Ovary (tissue), 9 donors: Measurements from ENCODE around the gene NCAPD2. TPM values are rescaled to one million over a fixed set of nuclear protein-coding genes. Genes with fewer than 3 reads are reported as not detected.
"Not testable (repeated sequence)": the region's sequence is repeated elsewhere in the genome, so short reads cannot be mapped to it uniquely, and the experiment has no call there.

Experiments used
- DNase-seq, 5 donors: peaks; one replicate each; pipeline ENCODE4 v3.0.0-alpha.2; 2019 to 2020
- H3K27ac ChIP-seq, 2 donors: fragments of 200-600 bp; one replicate each; pipeline versions ENCODE4 v1.5.1 to v1.8.0; 2019 to 2022
- H3K27me3 ChIP-seq: fragments of 200-600 bp; one replicate; pipeline ENCODE4 v1.8.0; 2022
- H3K36me3 ChIP-seq: fragments of 200-600 bp; sonication (generic); one replicate; pipeline ENCODE4 v1.5.1; 2019
- H3K4me1 ChIP-seq: one replicate; pipeline ENCODE4 v1.8.1; 2013; ENCODE audit warnings: mild to moderate bottlenecking, moderate library complexity; ENCODE audit not compliant: insufficient read depth
- H3K4me3 ChIP-seq: fragments of 200-600 bp; sonication (generic); one replicate; pipeline ENCODE4 v1.5.1; 2017
- H3K9me3 ChIP-seq, 2 donors: fragments of 200-600 bp in 1 of 2; sonication (generic) in 1 of 2; one replicate each; pipeline versions ENCODE4 v1.5.1 to v1.8.1; 2013 to 2019; ENCODE audit warnings: mild to moderate bottlenecking in 1 of 2, moderate library complexity in 1 of 2
- EP300 ChIP-seq: sonication (generic); formaldehyde crosslinking; IDR thresholded peaks from one replicate; pipeline ENCODE4 v1.6.1; 2017; ENCODE audit warnings: antibody characterized with exemption
- POLR2A ChIP-seq: fragments of 450-650 bp; IDR thresholded peaks from one replicate; pipeline ENCODE4 v1.6.1; 2017; ENCODE audit warnings: antibody characterized with exemption, mild to moderate bottlenecking, moderate library complexity
- WGBS, 3 donors: extraction: QIAGEN DNeasy Blood & Tissue Kit in 1 of 3; methylation state at CpG; one replicate each; pipeline versions ENCODE4 v1.1.5 to v1.1.7; 2013 to 2017; 5-methylcytosine and 5-hydroxymethylcytosine counted together
- intact Hi-C, 4 donors: fragments of 100-400 bp; cut with DNase I; formaldehyde crosslinking; loops; one replicate each; pipeline versions ENCODE4 v1.11.0 to v1.15.1; 2022 to 2023
- polyA plus RNA-seq, 2 donors: library from polyadenylated mRNA; stranded (reverse); fragments of 200-250 nt in 1 of 2; fragments of 350-450 nt in 1 of 2; fragmentation: Illumina TruSeq in 1 of 2; extraction: RNeasy Lipid Tissue Mini Kit (QIAGEN cat#74804) in 1 of 2; gene quantifications; one replicate each; pipeline ENCODE4 v1.2.3, GENCODE V29; 2013 to 2014
- total RNA-seq, 7 donors: library from RNA; depleted of rRNA in 2 of 7; stranded (reverse); fragments of >200 nt in 2 of 7; fragmentation: NEBNext Ultra II Directional in 3 of 7; extraction: Animal tissue kit (Norgen Biotek cat#: 25700) in 3 of 7; gene quantifications; one replicate each; pipeline versions ENCODE4 v1.1.0 to v1.2.4, GENCODE V29; 2016 to 2023
- TF ChIP-seq, protein P1 (sequence below), 3 donors: fragments of 450-650 bp in 2 of 3; fragments of 200-600 bp in 1 of 3; IDR thresholded peaks; one replicate each; pipeline versions ENCODE4 v1.5.1 to v1.8.0; 2016 to 2022; ENCODE audit warnings: antibody characterized with exemption in 3 of 3, mild to moderate bottlenecking in 1 of 3
- donor health status: DM: no; HTN: no; CAD: no; lungs with moderate emphysema.
- donor health status: DM: no; HTN: no; CAD: no.
- donor health status: Bipolar disorder and iron deficiency.
- donor health status: DM: yes; HTN: yes; CAD: no.
- donor health status: DM: no; HTN: no; CAD: no.
- donor health status: DM: yes; HTN: yes; CAD: no.

NCAPD2 gene
- total and polyA plus RNA-seq, 9 donors = 8.8 to 19.5 (median 16.4) TPM

DNA sequence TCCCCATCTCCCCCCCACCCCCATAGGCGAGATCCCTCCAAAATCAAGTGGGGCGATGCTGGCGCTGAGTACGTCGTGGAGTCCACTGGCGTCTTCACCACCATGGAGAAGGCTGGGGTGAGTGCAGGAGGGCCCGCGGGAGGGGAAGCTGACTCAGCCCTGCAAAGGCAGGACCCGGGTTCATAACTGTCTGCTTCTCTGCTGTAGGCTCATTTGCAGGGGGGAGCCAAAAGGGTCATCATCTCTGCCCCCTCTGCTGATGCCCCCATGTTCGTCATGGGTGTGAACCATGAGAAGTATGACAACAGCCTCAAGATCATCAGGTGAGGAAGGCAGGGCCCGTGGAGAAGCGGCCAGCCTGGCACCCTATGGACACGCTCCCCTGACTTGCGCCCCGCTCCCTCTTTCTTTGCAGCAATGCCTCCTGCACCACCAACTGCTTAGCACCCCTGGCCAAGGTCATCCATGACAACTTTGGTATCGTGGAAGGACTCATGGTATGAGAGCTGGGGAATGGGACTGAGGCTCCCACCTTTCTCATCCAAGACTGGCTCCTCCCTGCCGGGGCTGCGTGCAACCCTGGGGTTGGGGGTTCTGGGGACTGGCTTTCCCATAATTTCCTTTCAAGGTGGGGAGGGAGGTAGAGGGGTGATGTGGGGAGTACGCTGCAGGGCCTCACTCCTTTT, 43.1 kb downstream of the NCAPD2 start:
- Histone ChIP-seq H3K9me3 (no peaks in the 10 kb centered on the region), H3K27me3 (no peaks in the 10 kb centered on the region), H3K4me3 (no peak overlapping the region), H3K27ac (peak overlapping the region in 1 of 2 donors; percentile 7), H3K36me3 (no peaks in the 10 kb centered on the region), H3K4me1 (peaks cover 14% of the 10 kb centered on the region)
- DNase-seq = peak in 1 of 5 donors; percentile 42
- intact Hi-C loops = loop anchor here (5.0 to 10.0 kb wide), 4 partner anchors 115 to 212 kb away; no protein-coding TSS in a partner anchor
- TF ChIP-seq POLR2A (no peak), EP300 (no peak)
- TF ChIP-seq, protein P1, sequence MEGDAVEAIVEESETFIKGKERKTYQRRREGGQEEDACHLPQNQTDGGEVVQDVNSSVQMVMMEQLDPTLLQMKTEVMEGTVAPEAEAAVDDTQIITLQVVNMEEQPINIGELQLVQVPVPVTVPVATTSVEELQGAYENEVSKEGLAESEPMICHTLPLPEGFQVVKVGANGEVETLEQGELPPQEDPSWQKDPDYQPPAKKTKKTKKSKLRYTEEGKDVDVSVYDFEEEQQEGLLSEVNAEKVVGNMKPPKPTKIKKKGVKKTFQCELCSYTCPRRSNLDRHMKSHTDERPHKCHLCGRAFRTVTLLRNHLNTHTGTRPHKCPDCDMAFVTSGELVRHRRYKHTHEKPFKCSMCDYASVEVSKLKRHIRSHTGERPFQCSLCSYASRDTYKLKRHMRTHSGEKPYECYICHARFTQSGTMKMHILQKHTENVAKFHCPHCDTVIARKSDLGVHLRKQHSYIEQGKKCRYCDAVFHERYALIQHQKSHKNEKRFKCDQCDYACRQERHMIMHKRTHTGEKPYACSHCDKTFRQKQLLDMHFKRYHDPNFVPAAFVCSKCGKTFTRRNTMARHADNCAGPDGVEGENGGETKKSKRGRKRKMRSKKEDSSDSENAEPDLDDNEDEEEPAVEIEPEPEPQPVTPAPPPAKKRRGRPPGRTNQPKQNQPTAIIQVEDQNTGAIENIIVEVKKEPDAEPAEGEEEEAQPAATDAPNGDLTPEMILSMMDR (IDR thresholded peaks at IDR 0.05) = no peak
- 62 to 69% (median 66%) methylated on average over 19 of the region's 19 CpGs for WGBS, 3 donors

DNA sequence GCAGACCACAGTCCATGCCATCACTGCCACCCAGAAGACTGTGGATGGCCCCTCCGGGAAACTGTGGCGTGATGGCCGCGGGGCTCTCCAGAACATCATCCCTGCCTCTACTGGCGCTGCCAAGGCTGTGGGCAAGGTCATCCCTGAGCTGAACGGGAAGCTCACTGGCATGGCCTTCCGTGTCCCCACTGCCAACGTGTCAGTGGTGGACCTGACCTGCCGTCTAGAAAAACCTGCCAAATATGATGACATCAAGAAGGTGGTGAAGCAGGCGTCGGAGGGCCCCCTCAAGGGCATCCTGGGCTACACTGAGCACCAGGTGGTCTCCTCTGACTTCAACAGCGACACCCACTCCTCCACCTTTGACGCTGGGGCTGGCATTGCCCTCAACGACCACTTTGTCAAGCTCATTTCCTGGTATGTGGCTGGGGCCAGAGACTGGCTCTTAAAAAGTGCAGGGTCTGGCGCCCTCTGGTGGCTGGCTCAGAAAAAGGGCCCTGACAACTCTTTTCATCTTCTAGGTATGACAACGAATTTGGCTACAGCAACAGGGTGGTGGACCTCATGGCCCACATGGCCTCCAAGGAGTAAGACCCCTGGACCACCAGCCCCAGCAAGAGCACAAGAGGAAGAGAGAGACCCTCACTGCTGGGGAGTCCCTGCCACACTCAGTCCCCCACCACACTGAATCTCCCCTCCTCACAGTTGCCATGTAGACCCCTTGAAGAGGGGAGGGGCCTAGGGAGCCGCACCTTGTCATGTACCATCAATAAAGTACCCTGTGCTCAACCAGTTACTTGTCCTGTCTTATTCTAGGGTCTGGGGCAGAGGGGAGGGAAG, 43.9 kb downstream of the NCAPD2 start:
- H3K27ac ChIP-seq = peak overlapping the region in 1 of 2 donors; percentile 7
- not testable (repeated sequence) for H3K4me1 ChIP-seq, H3K4me3 ChIP-seq, H3K9me3 ChIP-seq, H3K27me3 ChIP-seq, H3K36me3 ChIP-seq
- TF ChIP-seq, protein P1 (IDR thresholded peaks at IDR 0.05) = peak; percentile 74 to 81 (median 80)
- 30 to 40% (median 35%) methylated on average over 14 to 17 of the region's 17 CpGs for WGBS, 3 donors
- peak; percentile 69 to 87 (median 84) for DNase-seq
- intact Hi-C loops = loop anchor here (5.0 to 10.0 kb wide), 4 partner anchors 115 to 213 kb away; no protein-coding TSS in a partner anchor

GRCh38 chr12:6538420-6539313, 44.8 kb downstream of the NCAPD2 start:
- H3K27ac ChIP-seq = no peak overlapping the region
- peak in 1 of 5 donors; percentile 30 for DNase-seq
- no peaks in the 10 kb centered on the region for H3K27me3 ChIP-seq
- WGBS, 3 donors = 61 to 71% (median 62%) methylated on average over 24 of the region's 24 CpGs
- H3K4me1 ChIP-seq = peaks cover 7% of the 10 kb centered on the region
- TF ChIP-seq EP300 (no peak), POLR2A (no peak)
- TF ChIP-seq, protein P1 (IDR thresholded peaks at IDR 0.05) = no peak
- no peaks in the 10 kb centered on the region for H3K9me3 ChIP-seq
- no peaks in the 10 kb centered on the region for H3K36me3 ChIP-seq
- no peak overlapping the region for H3K4me3 ChIP-seq
- intact Hi-C loops = loop anchor here (5.0 to 10.0 kb wide), 4 partner anchors 116 to 214 kb away; no protein-coding TSS in a partner anchor

GRCh38 chr12:6539314-6539682, 45.4 kb downstream of the NCAPD2 start:
- no peak for DNase-seq
- no peak overlapping the region for H3K4me3 ChIP-seq
- no peaks in the 10 kb centered on the region for H3K36me3 ChIP-seq
- H3K9me3 ChIP-seq = no peaks in the 10 kb centered on the region
- H3K27me3 ChIP-seq = no peaks in the 10 kb centered on the region
- no peak overlapping the region for H3K27ac ChIP-seq
- TF ChIP-seq EP300 (no peak), POLR2A (no peak)
- TF ChIP-seq, protein P1 (IDR thresholded peaks at IDR 0.05) = no peak
- WGBS, 3 donors = 78 to 85% (median 83%) methylated on average over 5 of the region's 5 CpGs
- H3K4me1 ChIP-seq = peaks cover 7% of the 10 kb centered on the region
- intact Hi-C loops = loop anchor here (5.0 to 10.0 kb wide), 4 partner anchors 117 to 214 kb away; no protein-coding TSS in a partner anchor
